BJ (cell line): Measurements from ENCODE around the gene PSMG2. TPM values are rescaled to one million over a fixed set of nuclear protein-coding genes. Genes with fewer than 3 reads are reported as not detected.
"Not testable (repeated sequence)": the region's sequence is repeated elsewhere in the genome, so short reads cannot be mapped to it uniquely, and the experiment has no call there.

Source experiments
- CTCF ChIA-PET: fragments of 350-600 bp; formaldehyde crosslinking; extraction: SDS; loops from one replicate; lab custom pipeline; 2021; ENCODE audit warnings: antibody characterized with exemption, inconsistent platforms; lab: Yijun Ruan, JAX
- POLR2A ChIA-PET: fragments of 300-600 bp; sonication (Branson Sonifier 250); formaldehyde crosslinking; extraction: SDS; loops from one replicate; lab custom pipeline; 2021; ENCODE audit warnings: antibody characterized with exemption; lab: Charles Lee
- DNase-seq: peaks from one replicate; pipeline ENCODE4 v3.0.0-alpha.2; 2011; ENCODE audit warnings: low read depth
- H3K27me3 ChIP-seq: 2 replicates; pipeline ENCODE4 v1.6.0; 2011; ENCODE audit warnings: low read length; ENCODE audit not compliant: control insufficient read depth, insufficient read depth
- H3K36me3 ChIP-seq: 2 replicates; pipeline ENCODE4 v1.5.1; 2011; ENCODE audit warnings: low read length; ENCODE audit not compliant: control insufficient read depth, insufficient read depth
- H3K4me3 ChIP-seq: 2 replicates; pipeline ENCODE4 v1.5.1; 2011; ENCODE audit warnings: low read depth, mild to moderate bottlenecking, control low read depth, low read length
- polyA plus RNA-seq: library from polyadenylated mRNA; depleted of rRNA; stranded (reverse); fragments of >200 nt; gene quantifications from 2 replicates; pipeline ENCODE4 v1.2.3, GENCODE V29; 2011
- TF ChIP-seq, protein P1 (sequence below): IDR thresholded peaks from 2 replicates; pipeline ENCODE4 v1.5.1; 2011; ENCODE audit warnings: low read depth, mild to moderate bottlenecking, control low read depth, inconsistent platforms, low read length, moderate library complexity; ENCODE audit not compliant: insufficient read depth

Gene PSMG2
- polyA plus RNA-seq, 1 experiment = 60.8 TPM

DNA sequence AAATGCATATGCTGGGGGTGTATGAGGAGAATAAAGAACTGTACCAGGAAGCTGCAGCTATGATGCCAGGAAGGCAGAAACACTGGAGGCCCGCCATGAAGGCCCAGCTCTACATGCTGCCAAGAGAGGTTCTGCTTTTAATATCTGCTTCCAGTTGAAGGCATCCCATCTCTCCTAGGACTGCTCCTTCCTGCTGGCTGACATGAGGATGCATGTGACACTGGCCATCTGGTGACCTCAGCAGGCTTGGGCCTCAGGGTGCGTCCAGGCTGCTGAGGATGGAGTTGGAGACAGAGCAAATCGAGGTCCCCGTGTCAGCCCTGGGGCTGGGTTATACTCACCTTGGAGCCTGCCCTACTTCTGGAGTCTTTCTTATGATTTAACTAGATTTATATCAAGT lies 49.0 kb downstream of the PSMG2 start:
- DNase-seq = no peak
- no peaks in the 10 kb centered on the region for H3K36me3 ChIP-seq
- TF ChIP-seq, protein P1, sequence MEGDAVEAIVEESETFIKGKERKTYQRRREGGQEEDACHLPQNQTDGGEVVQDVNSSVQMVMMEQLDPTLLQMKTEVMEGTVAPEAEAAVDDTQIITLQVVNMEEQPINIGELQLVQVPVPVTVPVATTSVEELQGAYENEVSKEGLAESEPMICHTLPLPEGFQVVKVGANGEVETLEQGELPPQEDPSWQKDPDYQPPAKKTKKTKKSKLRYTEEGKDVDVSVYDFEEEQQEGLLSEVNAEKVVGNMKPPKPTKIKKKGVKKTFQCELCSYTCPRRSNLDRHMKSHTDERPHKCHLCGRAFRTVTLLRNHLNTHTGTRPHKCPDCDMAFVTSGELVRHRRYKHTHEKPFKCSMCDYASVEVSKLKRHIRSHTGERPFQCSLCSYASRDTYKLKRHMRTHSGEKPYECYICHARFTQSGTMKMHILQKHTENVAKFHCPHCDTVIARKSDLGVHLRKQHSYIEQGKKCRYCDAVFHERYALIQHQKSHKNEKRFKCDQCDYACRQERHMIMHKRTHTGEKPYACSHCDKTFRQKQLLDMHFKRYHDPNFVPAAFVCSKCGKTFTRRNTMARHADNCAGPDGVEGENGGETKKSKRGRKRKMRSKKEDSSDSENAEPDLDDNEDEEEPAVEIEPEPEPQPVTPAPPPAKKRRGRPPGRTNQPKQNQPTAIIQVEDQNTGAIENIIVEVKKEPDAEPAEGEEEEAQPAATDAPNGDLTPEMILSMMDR = no peak
- ChIA-PET POLR2A (no interaction called here), CTCF (interaction anchor here (0.8 kb wide), 1 partner anchor 11 kb away, joined by 3 read pairs; no protein-coding TSS in a partner anchor)
- H3K4me3 ChIP-seq = no peak overlapping the region
- no peaks in the 10 kb centered on the region for H3K27me3 ChIP-seq

DNA sequence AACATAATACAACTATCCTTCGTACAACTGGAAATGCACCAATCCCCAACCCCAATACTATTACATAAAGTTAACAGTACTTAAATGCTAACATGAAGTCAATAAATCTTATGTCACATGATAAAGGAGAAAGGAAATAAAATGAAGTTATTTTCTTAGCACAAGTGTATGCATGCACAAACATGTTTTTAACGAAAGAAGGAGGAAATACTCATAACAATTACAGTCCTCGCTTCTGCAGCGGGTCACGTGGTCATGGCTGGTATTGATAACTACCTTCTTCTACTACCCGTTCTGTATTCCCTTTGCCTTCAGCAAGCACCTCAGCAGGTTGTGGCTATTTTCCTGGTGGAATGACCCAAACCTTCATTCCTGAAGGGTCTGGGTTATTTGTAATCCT lies 51.7 kb downstream of the PSMG2 start:
- TF ChIP-seq, protein P1 = no peak
- Histone ChIP-seq H3K36me3 (no peaks in the 10 kb centered on the region), H3K4me3 (no peak overlapping the region), H3K27me3 (no peaks in the 10 kb centered on the region)
- ChIA-PET POLR2A (no interaction called here), CTCF (no interaction called here)
- DNase-seq = no peak

DNA sequence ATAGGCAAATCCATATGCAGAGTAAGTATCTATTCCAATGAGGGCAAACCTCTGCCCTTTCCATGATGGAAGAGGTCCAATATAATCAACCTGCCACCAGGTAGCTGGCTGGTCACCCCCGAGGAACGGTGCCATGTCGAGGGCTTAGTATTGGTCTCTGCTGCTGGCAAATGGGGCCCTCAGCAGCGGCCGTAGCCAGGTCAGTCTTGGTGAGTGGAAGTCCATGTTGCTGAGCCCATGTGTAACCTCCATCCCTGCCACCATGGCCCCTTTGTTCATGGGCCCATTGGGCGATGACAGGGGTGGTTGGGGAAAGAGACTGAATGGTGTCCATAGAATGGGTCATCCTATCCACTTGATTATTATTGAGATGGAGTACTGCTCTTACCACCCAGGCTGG lies 52.8 kb downstream of the PSMG2 start:
- POLR2A ChIA-PET, H3K4me3 ChIP-seq, CTCF ChIA-PET, H3K36me3 ChIP-seq, H3K27me3 ChIP-seq, DNase-seq: not testable (repeated sequence)

DNA sequence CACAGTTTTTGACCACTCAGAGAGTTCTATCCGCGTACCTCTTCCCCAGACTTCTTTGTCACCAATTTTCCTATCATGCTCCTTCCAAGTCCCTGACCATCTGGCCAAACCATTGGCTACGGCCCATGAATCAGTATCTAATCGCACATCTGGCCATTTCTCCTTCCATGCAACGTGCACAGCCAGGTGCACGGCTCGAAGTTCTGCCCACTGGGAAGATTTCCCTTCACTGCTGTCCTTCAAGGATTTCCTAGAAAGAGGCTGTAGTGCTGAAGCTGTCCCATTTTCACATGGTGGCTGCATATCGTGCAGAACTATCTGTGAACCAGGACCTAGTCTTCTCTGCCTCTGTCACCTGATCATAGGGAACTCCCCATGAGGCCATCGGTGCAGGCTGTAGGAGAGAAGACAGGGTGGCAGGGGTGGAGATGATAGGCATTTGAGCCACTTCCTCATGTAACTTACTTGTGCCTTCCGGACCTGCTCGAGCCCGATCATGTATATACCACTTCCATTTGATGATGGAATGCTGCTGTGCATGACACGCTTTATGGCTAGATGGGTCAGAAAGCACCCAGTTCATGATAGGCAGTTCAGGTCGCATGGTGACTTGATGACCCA lies 53.9 kb downstream of the PSMG2 start:
- H3K36me3 ChIP-seq, POLR2A ChIA-PET, H3K4me3 ChIP-seq, CTCF ChIA-PET, DNase-seq, H3K27me3 ChIP-seq: not testable (repeated sequence)

DNA sequence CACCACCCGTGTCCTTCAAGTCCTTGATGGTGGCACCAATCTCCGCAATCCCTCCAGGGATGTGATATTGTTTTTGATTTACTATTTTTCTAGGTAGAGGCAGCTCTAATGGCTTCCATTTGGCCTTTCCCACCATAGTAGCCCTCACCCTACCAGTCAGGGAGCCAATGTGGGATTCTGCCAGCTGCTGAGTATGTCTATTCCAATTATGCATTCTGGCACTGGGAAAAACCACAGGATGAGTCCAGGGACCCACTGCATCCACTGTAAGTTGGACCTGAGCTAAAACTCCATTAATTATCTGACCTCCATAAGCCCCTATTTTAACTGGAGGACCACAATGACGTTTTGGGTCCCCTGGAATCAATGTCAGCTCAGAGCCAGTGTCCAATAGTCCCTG lies 55.7 kb downstream of the PSMG2 start:
- CTCF ChIA-PET = interaction anchor here (0.6 to 1.7 kb wide), 2 partner anchors 14 to 811 kb away, joined by 3 to 7 read pairs; no protein-coding TSS in a partner anchor
- DNase-seq, POLR2A ChIA-PET, H3K4me3 ChIP-seq, H3K36me3 ChIP-seq, H3K27me3 ChIP-seq: not testable (repeated sequence)

DNA sequence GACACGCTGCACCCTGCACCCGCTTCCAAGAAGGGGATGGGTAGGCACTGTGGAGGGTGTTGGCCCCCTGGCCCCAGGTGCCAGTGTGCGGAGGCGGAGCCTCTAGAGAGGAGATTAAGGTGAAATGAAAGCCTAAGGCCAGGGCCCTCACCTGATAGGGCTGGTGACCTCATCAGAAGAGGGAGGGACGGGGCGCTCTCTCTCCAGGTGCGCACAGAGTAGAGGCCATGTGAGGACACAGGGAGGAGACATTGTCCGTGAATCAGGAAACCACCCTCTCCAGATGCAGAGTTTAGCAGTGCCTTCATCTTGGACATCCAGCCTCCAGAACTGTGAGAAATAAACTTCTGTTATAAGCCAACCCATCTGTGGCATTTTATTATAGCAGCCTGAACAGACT lies 62.3 kb downstream of the PSMG2 start:
- TF ChIP-seq, protein P1 = no peak
- no peak for DNase-seq
- CTCF ChIA-PET = interaction anchor here (1.0 kb wide), 1 partner anchor 169 kb away, joined by 3 read pairs; no protein-coding TSS in a partner anchor
- Histone ChIP-seq H3K36me3 (no peaks in the 10 kb centered on the region), H3K27me3 (peaks cover 2% of the 10 kb centered on the region), H3K4me3 (no peak overlapping the region)
- POLR2A ChIA-PET = no interaction called here

DNA sequence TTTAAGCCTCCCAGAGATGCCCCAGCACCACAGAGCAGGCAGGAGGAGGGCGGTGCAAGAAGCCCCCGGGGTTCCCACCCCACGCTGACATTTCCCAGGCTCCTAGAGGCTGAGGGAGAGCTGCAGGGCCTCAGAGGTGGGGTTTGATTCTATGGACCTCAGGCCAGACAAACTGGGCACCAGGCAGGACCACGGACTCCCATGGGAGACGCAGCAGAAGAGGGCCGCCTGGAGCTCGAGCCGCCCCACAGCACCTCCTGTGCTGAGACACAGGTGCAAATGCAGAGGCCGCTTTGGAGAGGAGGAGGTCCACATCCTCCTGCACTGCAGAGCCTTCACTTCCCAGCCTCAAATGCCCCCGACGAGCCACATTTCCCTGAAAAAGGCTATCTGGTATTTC lies 62.7 kb downstream of the PSMG2 start:
- POLR2A ChIA-PET = interaction anchor here (0.6 kb wide), 1 partner anchor 27 kb away, joined by 11 read pairs; no protein-coding TSS in a partner anchor
- Histone ChIP-seq H3K27me3 (peaks cover 2% of the 10 kb centered on the region), H3K36me3 (no peaks in the 10 kb centered on the region), H3K4me3 (no peak overlapping the region)
- CTCF ChIA-PET = no interaction called here
- no peak for DNase-seq
- TF ChIP-seq, protein P1 = no peak
